PFSK-1 (cell line): ENCODE results near the gene BCL3.

Experiments
- POLR2AphosphoS5 ChIP-seq: IDR thresholded peaks from 2 replicates; pipeline ENCODE4 v1.6.1; 2012; ENCODE audit warnings: low read depth, mild to moderate bottlenecking, control low read depth, low read length, moderate library complexity
- TAF1 ChIP-seq: IDR thresholded peaks from 2 replicates; pipeline ENCODE4 v1.6.1; 2012; ENCODE audit warnings: low read length, control low read depth, borderline replicate concordance; ENCODE audit not compliant: insufficient read depth

DNA sequence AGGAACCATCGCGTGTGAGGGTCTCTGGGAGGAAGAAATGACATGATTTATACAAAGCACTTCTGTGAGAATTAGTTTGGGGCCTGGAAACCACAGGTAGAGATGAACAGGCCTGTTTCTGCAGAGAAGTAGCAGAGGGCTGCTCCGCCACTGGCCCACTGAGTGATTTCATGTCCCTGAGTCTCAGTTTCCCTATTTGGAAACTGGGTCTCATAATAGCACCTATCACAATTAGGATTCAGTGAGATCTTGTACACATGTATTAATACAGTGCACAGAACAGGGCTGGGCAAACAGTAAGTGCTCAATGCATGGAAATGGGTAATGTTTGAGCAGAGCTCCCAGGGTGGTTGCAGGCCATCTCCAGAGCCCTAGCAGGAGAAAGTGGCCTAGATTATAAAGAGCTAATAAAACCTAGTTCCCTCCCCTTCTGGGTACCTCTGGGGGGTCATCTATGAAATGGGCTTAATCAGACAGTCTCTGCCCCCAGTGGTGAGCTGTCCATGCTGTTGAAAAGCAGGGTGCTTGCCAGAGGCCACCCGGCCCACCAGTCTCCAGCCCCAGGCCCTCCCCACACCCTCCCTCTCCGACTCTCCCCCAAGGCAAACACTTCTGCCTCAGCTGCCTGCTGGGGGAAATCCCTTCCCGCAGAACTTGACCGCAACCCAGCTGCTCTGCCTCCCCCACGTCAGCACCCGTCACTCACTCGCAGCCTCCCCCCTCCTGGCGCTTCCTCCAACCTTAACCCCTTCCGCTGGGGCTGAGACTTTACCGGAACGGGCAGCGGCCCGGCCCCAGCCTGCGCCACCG is 4.5 kb downstream of the BCL3 start:
- TF ChIP-seq TAF1, result peak; percentile 64; the same call in 1 of the 2 replicates
- TF ChIP-seq POLR2AphosphoS5, result peak; percentile 72
